HL-60/S4 (cell line): ENCODE results near the gene CD48.

Source experiments
- in situ Hi-C: fragments of 300-500 bp; cut with MboI; formaldehyde crosslinking; loops from 2 replicates; pipeline ENCODE4 v1.14.3; 2022; ENCODE audit warnings: low sequenced_read_pairs

Gene CD48

GRCh38 chr1:160637821-160638539 lies 73.6 kb downstream of the CD48 start:
- in situ Hi-C loops = no loop called here

GRCh38 chr1:160637065-160637464 lies 74.6 kb downstream of the CD48 start:
- in situ Hi-C loops = no loop called here

- in situ Hi-C loops = no loop called here
Observed at GRCh38 chr1:160636547-160636946, 75.1 kb downstream of the CD48 start.

- in situ Hi-C loops = no loop called here
Observed at GRCh38 chr1:160636076-160636475, 75.5 kb downstream of the CD48 start.

GRCh38 chr1:160634543-160635491 lies 76.8 kb downstream of the CD48 start:
- in situ Hi-C loops = no loop called here

GRCh38 chr1:160633330-160633903 lies 78.2 kb downstream of the CD48 start:
- in situ Hi-C loops = no loop called here

GRCh38 chr1:160631983-160632625 lies 79.5 kb downstream of the CD48 start:
- in situ Hi-C loops = no loop called here

- in situ Hi-C loops = no loop called here
Observed at GRCh38 chr1:160630523-160631451, 80.8 kb downstream of the CD48 start.

- in situ Hi-C loops = no loop called here
Observed at GRCh38 chr1:160629286-160630210, 82.1 kb downstream of the CD48 start.

GRCh38 chr1:160628799-160629263 lies 82.8 kb downstream of the CD48 start:
- in situ Hi-C loops = no loop called here
